Sigmoid colon (tissue), 7 donors: Measurements from ENCODE around the gene MRPL2. TPM values are rescaled to one million over a fixed set of nuclear protein-coding genes. Genes with fewer than 3 reads are reported as not detected.
A peak's percentile ranks its signal among the peaks of the same experiment; 100 is the strongest.

Experiments used
- DNase-seq: peaks from one replicate; pipeline ENCODE4 v3.0.0-alpha.2; 2019
- H3K27ac ChIP-seq, 4 donors: fragments of 200-600 bp; sonication (generic); one replicate each; pipeline ENCODE4 v1.5.1; 2016 to 2019; ENCODE audit warnings: mild to moderate bottlenecking in 1 of 4
- H3K27me3 ChIP-seq, 3 donors: fragments of 200-600 bp; sonication (generic); one replicate each; pipeline ENCODE4 v1.5.1; 2019; ENCODE audit warnings: mild to moderate bottlenecking in 1 of 3
- H3K36me3 ChIP-seq, 4 donors: fragments of 200-600 bp; sonication (generic); one replicate each; pipeline ENCODE4 v1.5.1; 2016 to 2019
- H3K4me1 ChIP-seq, 4 donors: fragments of 200-600 bp; sonication (generic); one replicate each; pipeline ENCODE4 v1.5.1; 2017 to 2019
- H3K4me3 ChIP-seq, 4 donors: fragments of 200-600 bp; sonication (generic); one replicate each; pipeline ENCODE4 v1.5.1; 2017 to 2019; ENCODE audit warnings: mild to moderate bottlenecking in 2 of 4, moderate library complexity in 1 of 4
- H3K9me3 ChIP-seq, 4 donors: fragments of 200-600 bp in 3 of 4; sonication (generic) in 3 of 4; one replicate each; pipeline versions ENCODE4 v1.5.1 to v1.6.1; 2013 to 2019
- EP300 ChIP-seq, 4 donors: sonication (generic); formaldehyde crosslinking; IDR thresholded peaks; one replicate each; pipeline ENCODE4 v1.6.1; 2017; ENCODE audit warnings: antibody characterized with exemption in 4 of 4
- POLR2A ChIP-seq, 2 donors: fragments of 450-650 bp; IDR thresholded peaks; one replicate each; pipeline ENCODE4 v1.6.1; 2016; ENCODE audit warnings: antibody characterized with exemption in 2 of 2, mild to moderate bottlenecking in 2 of 2, moderate library complexity in 2 of 2
- POLR2AphosphoS5 ChIP-seq, 4 donors: sonication (generic); formaldehyde crosslinking; IDR thresholded peaks; one replicate each; pipeline ENCODE4 v1.6.1; 2017; ENCODE audit warnings: antibody characterized with exemption in 4 of 4
- WGBS, 2 donors: extraction: QIAGEN DNeasy Blood & Tissue Kit; methylation state at CpG; one replicate each; pipeline ENCODE4 v1.1.7; 2013; 5-methylcytosine and 5-hydroxymethylcytosine counted together
- intact Hi-C: fragments of 100-400 bp; cut with DNase I; formaldehyde crosslinking; loops from one replicate; pipeline ENCODE4 v1.15.1; 2023
- polyA plus RNA-seq, 3 donors: library from polyadenylated mRNA; stranded (reverse); fragments of 200-250 nt; gene quantifications; one replicate each; pipeline ENCODE4 v1.2.3, GENCODE V29; 2013
- total RNA-seq, 4 donors: library from RNA; depleted of rRNA; stranded (reverse); fragments of >200 nt; gene quantifications; one replicate each; pipeline ENCODE4 v1.1.0, GENCODE V29; 2016
- TF ChIP-seq, protein P1 (sequence below), 4 experiments: fragments of 450-650 bp in 3 of 4; fragments of 200-600 bp in 1 of 4; IDR thresholded peaks; one replicate each; pipeline ENCODE4 v1.5.1; 2016 to 2019; ENCODE audit warnings: antibody characterized with exemption in 4 of 4, mild to moderate bottlenecking in 3 of 4, moderate library complexity in 2 of 4
- donor health status: healthy with polysubstance abuse.
- donor health status: Bipolar disorder and iron deficiency.
- donor health status: healthy.

Gene MRPL2
- total and polyA plus RNA-seq, 7 donors, result 14.1 to 70.2 (median 25.7) TPM

DNA sequence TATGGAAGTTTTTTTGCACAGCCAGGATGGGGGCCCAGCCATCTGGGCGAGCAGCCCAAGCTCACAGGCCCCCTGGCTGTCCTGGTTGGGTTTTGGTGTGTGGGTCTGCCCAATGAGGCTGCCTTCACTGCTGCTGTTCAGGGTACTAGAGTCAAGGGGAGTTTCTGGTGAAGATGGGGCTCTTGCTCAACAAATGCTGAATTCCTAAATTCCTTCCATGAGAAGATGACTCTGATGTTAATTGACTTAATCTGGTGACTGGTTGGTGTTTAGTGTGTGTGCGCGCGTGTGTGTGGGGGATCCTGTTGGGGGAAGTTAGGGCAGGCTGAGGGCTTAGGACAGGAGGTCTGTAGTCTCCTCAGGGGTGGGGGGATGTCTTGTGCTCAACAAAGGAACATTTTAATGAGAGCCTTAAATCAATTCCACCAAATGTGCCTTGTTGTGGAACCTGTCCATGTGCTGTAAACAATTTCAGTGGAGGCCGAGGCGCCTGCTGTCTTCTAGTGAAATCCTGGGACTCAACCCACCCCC, 18.8 kb upstream of the MRPL2 start:
- no peak overlapping the region for H3K27ac ChIP-seq
- DNase-seq, result no peak
- no peak overlapping the region for H3K4me3 ChIP-seq

DNA sequence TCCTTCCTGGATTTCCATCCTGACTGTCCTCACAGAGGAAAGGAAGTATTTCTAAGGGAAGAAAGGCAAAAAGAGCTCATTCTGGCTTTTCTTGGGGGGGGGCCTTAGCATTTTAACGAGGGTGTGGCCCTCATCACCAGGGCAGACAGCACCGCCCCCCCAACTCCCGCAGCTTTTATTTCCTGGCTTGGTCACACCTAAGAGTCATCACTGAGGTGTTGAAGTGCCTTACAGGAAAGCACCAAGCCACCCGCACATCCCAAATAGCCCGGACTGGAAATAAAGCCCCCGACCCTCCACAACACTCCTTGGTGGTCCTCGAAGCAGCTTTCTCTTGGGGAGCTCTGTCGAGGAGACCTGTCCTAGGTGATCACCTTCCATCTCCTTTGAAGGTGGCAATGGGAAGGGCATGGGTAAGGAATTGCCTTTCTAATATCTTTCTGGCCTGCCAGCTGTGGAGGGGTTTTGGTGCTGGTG, 18.1 kb upstream of the MRPL2 start:
- H3K4me1 ChIP-seq, result peaks cover 0 to 18% (median 16%) of the 10 kb centered on the region in 4 donors
- WGBS, 2 donors, result 23 to 39% methylated on average over 8 of the region's 8 CpGs
- intact Hi-C loops, result no loop called here
- H3K4me3 ChIP-seq, result peak overlapping the region in 3 of 4 donors; percentile 43 to 53 (median 52)
- no peak for DNase-seq
- H3K27ac ChIP-seq, result no peak overlapping the region
- TF ChIP-seq, protein P1, sequence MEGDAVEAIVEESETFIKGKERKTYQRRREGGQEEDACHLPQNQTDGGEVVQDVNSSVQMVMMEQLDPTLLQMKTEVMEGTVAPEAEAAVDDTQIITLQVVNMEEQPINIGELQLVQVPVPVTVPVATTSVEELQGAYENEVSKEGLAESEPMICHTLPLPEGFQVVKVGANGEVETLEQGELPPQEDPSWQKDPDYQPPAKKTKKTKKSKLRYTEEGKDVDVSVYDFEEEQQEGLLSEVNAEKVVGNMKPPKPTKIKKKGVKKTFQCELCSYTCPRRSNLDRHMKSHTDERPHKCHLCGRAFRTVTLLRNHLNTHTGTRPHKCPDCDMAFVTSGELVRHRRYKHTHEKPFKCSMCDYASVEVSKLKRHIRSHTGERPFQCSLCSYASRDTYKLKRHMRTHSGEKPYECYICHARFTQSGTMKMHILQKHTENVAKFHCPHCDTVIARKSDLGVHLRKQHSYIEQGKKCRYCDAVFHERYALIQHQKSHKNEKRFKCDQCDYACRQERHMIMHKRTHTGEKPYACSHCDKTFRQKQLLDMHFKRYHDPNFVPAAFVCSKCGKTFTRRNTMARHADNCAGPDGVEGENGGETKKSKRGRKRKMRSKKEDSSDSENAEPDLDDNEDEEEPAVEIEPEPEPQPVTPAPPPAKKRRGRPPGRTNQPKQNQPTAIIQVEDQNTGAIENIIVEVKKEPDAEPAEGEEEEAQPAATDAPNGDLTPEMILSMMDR (IDR thresholded peaks at IDR 0.05), result no peak
- TF ChIP-seq POLR2A (IDR thresholded peaks at IDR 0.05) (no peak), POLR2AphosphoS5 (IDR thresholded peaks at IDR 0.05) (no peak), EP300 (IDR thresholded peaks at IDR 0.05) (no peak)
- H3K27me3 ChIP-seq, result peaks cover 13 to 28% (median 16%) of the 10 kb centered on the region in 3 donors
- no peaks in the 10 kb centered on the region for H3K9me3 ChIP-seq
- peaks cover 6 to 28% (median 7%) of the 10 kb centered on the region in 4 donors for H3K36me3 ChIP-seq

More for the DNA sequence above, 18.8 kb upstream of the MRPL2 start:
- Histone ChIP-seq H3K9me3 (no peaks in the 10 kb centered on the region), H3K36me3 (peaks cover under 1 to 21% (median 2%) of the 10 kb centered on the region in 4 donors), H3K27me3 (peaks cover 13 to 28% (median 16%) of the 10 kb centered on the region in 3 donors), H3K4me1 (peaks cover 0 to 18% (median 16%) of the 10 kb centered on the region in 4 donors)
- intact Hi-C loops, result no loop called here
- 84 to 90% methylated on average over 6 of the region's 6 CpGs for WGBS, 2 donors
- TF ChIP-seq, protein P1 (IDR thresholded peaks at IDR 0.05), result no peak
- TF ChIP-seq POLR2A (IDR thresholded peaks at IDR 0.05) (no peak), EP300 (IDR thresholded peaks at IDR 0.05) (no peak), POLR2AphosphoS5 (IDR thresholded peaks at IDR 0.05) (no peak)

DNA sequence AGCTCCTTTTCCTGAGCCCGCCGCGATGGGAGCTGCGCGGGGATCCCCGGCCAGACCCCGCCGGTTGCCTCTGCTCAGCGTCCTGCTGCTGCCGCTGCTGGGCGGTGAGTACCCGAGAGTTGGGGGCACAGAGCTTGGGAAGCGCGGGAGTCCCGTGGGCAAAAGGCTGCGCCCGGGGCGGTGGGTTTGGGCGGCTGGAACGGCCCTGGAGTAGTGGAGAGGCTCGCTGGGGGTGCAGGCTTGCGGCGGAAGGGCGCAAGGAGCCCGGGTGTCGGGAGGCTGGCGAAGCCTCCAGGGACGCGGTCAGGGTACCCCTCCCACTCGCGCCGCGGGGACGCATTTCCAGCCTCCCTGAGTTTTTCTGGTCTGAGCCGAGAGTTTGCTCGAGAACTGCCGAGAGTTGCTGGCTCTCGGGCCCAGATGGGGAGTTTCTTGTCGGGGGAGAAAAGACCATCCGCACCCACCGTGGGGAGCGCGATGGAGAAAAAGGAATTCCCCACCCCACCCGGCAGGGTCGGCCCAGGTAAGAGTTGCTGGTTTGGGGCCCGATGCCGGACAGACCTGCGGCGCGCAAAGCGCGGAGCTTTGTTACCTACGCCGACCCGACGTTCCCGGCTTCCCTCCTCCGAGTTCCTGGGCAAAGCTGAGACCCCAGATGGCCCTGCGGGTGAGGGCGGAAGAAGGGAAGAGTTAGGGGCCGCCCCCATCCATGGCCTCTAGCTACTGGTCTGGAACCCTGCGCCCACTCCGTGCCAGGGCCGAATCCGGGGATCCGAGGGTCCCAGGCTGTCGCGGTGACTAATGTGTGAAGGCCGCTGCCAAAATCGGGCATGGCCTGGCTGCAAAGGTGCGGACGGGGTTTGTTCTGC, 17.5 kb upstream of the MRPL2 start:
- TF ChIP-seq EP300 (IDR thresholded peaks at IDR 0.05) (no peak), POLR2AphosphoS5 (IDR thresholded peaks at IDR 0.05) (no peak), POLR2A (IDR thresholded peaks at IDR 0.05) (no peak)
- TF ChIP-seq, protein P1 (IDR thresholded peaks at IDR 0.05), result no peak
- intact Hi-C loops, result no loop called here
- 1% methylated on average over 72 of the region's 72 CpGs for WGBS, 2 donors
- no peaks in the 10 kb centered on the region for H3K9me3 ChIP-seq
- DNase-seq, result no peak
- peak overlapping the region in 1 of 4 donors; percentile 40 for H3K27ac ChIP-seq
- H3K36me3 ChIP-seq, result peaks cover 7 to 34% (median 10%) of the 10 kb centered on the region in 4 donors
- H3K4me1 ChIP-seq, result peaks cover 0 to 18% (median 16%) of the 10 kb centered on the region in 4 donors
- H3K4me3 ChIP-seq, result peak overlapping the region; percentile 25 to 53 (median 48)
- H3K27me3 ChIP-seq, result peaks cover 13 to 28% (median 16%) of the 10 kb centered on the region in 3 donors

DNA sequence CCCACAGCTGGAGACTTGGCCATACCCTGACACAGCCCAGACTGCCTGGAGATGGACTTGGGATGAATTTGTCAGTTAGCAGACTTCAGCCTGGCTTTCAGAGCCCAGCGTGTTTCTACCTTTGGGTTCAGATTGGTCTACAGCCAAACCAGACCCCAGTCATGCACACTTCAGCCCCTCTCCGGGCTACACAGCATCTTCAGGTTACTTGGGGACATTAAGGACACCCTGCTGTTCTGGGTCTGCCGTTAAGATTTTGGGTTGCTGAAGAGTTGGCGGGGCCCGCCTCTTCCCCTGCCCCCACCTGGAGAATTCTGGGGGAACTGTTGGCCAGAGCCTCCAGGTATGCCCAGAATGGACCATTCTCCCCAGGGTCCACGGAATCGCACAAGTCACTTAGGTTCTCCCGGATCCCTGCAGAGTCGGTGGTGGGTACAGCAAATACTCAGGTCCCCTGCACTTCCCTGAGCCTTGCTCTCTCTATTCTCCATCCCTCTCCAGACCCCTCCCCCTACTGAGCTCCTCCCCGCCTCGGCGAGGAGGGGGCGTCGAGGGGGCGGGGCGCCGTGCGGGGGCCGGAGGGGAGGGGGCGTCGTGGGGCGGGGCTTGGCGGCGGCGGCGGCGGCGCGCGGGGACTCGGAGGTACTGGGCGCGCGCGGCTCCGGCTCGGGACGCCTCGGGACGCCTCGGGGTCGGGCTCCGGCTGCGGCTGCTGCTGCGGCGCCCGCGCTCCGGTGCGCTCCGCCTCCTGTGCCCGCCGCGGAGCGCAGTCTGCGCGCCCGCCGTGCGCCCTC, 16.6 kb upstream of the MRPL2 start, which contains the start of gene PTK7:
Gene PTK7 (plus strand): TSS at position 645 of the 794 bp plus-strand sequence. CDS start 175 bp downstream, outside the sequence.
- intact Hi-C loops, result no loop called here

More for the DNA sequence above, 16.6 kb upstream of the MRPL2 start, which contains the start of gene PTK7:
- Histone ChIP-seq H3K36me3 (peaks cover 7 to 43% (median 11%) of the 10 kb centered on the region in 4 donors), H3K27ac (peak within 1 kb of the TSS in 1 of 4 donors; percentile 42), H3K4me1 (peaks cover 0 to 18% (median 16%) of the 10 kb centered on the region in 4 donors), H3K27me3 (peaks cover 13 to 28% (median 16%) of the 10 kb centered on the region in 3 donors), H3K4me3 (peak within 1 kb of the TSS; percentile 25 to 53 (median 48)), H3K9me3 (no peaks in the 10 kb centered on the region)
- 4 to 5% methylated on average over 60 of the region's 60 CpGs for WGBS, 2 donors
- TF ChIP-seq POLR2AphosphoS5 (IDR thresholded peaks at IDR 0.05), result no peak
- TF ChIP-seq EP300 (IDR thresholded peaks at IDR 0.05), result no peak
- TF ChIP-seq POLR2A (IDR thresholded peaks at IDR 0.05), result no peak
- TF ChIP-seq, protein P1 (IDR thresholded peaks at IDR 0.05), result no peak
- DNase-seq, result no peak
